K562 (cell line): ENCODE results near the gene B9D2. TPM values are rescaled to one million over a fixed set of nuclear protein-coding genes. Genes with fewer than 3 reads are reported as not detected.
A peak's percentile ranks its signal among the peaks of the same experiment; 100 is the strongest.

Experiments used
- ARNT ChIP-seq, 2 experiments: fragments of 450-650 bp; IDR thresholded peaks; 2 replicates each; pipeline ENCODE4 v1.6.1; 2016; ENCODE audit warnings: mild to moderate bottlenecking in 1 of 2
- DPF2 ChIP-seq: fragments of 450-650 bp; IDR thresholded peaks from 2 replicates; pipeline ENCODE4 v1.6.1; 2016
- LEF1 ChIP-seq: fragments of 450-650 bp; IDR thresholded peaks from 2 replicates; pipeline ENCODE4 v1.6.1; 2016; ENCODE audit warnings: mild to moderate bottlenecking
- MCM3 ChIP-seq: fragments of 450-650 bp; IDR thresholded peaks from 2 replicates; pipeline ENCODE4 v1.6.1; 2016
- PHTF2 ChIP-seq: fragments of 250-450 bp; sonication (Bioruptor Pico); IDR thresholded peaks from 2 replicates; pipeline ENCODE4 v1.5.0; 2021; ENCODE audit warnings: mild to moderate bottlenecking
- RHOXF2B ChIP-seq: fragments of 250-450 bp; sonication (Bioruptor Pico); conservative IDR thresholded peaks from 2 replicates; pipeline ENCODE4 v1.5.1; 2021
- TCF7 ChIP-seq: sonication (generic); IDR thresholded peaks from 2 replicates; pipeline ENCODE4 v1.6.1; 2016; ENCODE audit warnings: antibody characterized with exemption, borderline replicate concordance
- TCF7L2 ChIP-seq: fragments of 150-350 bp; IDR thresholded peaks from 2 replicates; pipeline ENCODE4 v1.6.1; 2016; ENCODE audit warnings: low read depth, mild to moderate bottlenecking, low read length, moderate library complexity
- TEAD4 ChIP-seq, 2 experiments: sonication (generic) in 1 of 2; formaldehyde crosslinking in 1 of 2; IDR thresholded peaks; 2 replicates each; pipeline versions ENCODE4 v1.6.1 to v1.8.0; 2012 to 2022; ENCODE audit warnings: borderline replicate concordance in 1 of 2, inconsistent platforms in 1 of 2, low read length in 1 of 2, mild to moderate bottlenecking in 1 of 2, missing genetic modification reagents in 1 of 2
- TRIM24 ChIP-seq, 2 experiments: fragments of 450-650 bp; IDR thresholded peaks; 2 replicates each; pipeline ENCODE4 v1.6.1; 2016
- ZKSCAN1 ChIP-seq: fragments of 150-350 bp; IDR thresholded peaks from 2 replicates; pipeline ENCODE4 v1.6.1; 2016; ENCODE audit warnings: low read depth, low read length
- ZNF79 ChIP-seq: fragments of 250-450 bp; sonication (Bioruptor Pico); IDR thresholded peaks from 2 replicates; pipeline ENCODE4 v1.4.0; 2020; ENCODE audit warnings: low read depth, mild to moderate bottlenecking, moderate library complexity
- polyA plus RNA-seq, 8 experiments: library from polyadenylated mRNA; depleted of rRNA in 4 of 8; stranded (reverse) in 5 of 8; unstranded in 3 of 8; fragments of >200 nt; fragmentation: Nextera tagmentation in 2 of 8; fragmentation: Illumina TruSeq in 1 of 8; extraction: Ambion mirVana in 2 of 8; extraction: Trizol in 1 of 8; gene quantifications; 2 replicates each; pipeline versions ENCODE4 v1.2.1 to v1.2.3, GENCODE V29; 2011 to 2014; ENCODE audit warnings: inconsistent platforms in 1 of 8, missing spikeins in 1 of 8
- total RNA-seq, 7 experiments: library from RNA; depleted of rRNA in 6 of 7; stranded (reverse); fragments of >200 nt in 6 of 7; fragmentation: Illumina TruSeq in 2 of 7; extraction: Trizol in 2 of 7; gene quantifications; 2 replicates each; pipeline versions ENCODE4 v1.2.1 to v1.2.3, GENCODE V29; 2011 to 2021; ENCODE audit warnings: low replicate concordance in 1 of 7
- TF ChIP-seq, protein P1 (sequence below): fragments of 250-450 bp; sonication (Bioruptor Pico); IDR thresholded peaks from 2 replicates; pipeline ENCODE4 v1.4.0; 2020; ENCODE audit warnings: mild to moderate bottlenecking, moderate library complexity
- TF ChIP-seq, protein P2 (sequence below): conservative IDR thresholded peaks from 2 replicates; pipeline ENCODE4 v1.6.1; 2011; ENCODE audit warnings: low read depth, mild to moderate bottlenecking, low read length; ENCODE audit not compliant: control insufficient read depth
- TF ChIP-seq, protein P3 (sequence below): fragments of 250-450 bp; sonication (Bioruptor Pico); IDR thresholded peaks from 2 replicates; pipeline ENCODE4 v1.9.0; 2021; ENCODE audit warnings: mild to moderate bottlenecking, inconsistent platforms
- TF ChIP-seq, protein P4 (sequence below): sonication (generic); formaldehyde crosslinking; IDR thresholded peaks from 2 replicates; pipeline ENCODE4 v1.8.0; 2022; ENCODE audit warnings: mild to moderate bottlenecking, missing genetic modification reagents
- TF ChIP-seq, protein P5 (sequence below): sonication (generic); formaldehyde crosslinking; IDR thresholded peaks from 2 replicates; pipeline ENCODE4 v1.8.0; 2022; ENCODE audit warnings: missing genetic modification reagents, mild to moderate bottlenecking, borderline replicate concordance

Gene B9D2
- total and polyA plus RNA-seq, 9 of the 15 experiments (the other 6 are each of a cell fraction or from before 2014, with no cell fraction given) = 0.83 to 6.9 (median 2.8) TPM

DNA sequence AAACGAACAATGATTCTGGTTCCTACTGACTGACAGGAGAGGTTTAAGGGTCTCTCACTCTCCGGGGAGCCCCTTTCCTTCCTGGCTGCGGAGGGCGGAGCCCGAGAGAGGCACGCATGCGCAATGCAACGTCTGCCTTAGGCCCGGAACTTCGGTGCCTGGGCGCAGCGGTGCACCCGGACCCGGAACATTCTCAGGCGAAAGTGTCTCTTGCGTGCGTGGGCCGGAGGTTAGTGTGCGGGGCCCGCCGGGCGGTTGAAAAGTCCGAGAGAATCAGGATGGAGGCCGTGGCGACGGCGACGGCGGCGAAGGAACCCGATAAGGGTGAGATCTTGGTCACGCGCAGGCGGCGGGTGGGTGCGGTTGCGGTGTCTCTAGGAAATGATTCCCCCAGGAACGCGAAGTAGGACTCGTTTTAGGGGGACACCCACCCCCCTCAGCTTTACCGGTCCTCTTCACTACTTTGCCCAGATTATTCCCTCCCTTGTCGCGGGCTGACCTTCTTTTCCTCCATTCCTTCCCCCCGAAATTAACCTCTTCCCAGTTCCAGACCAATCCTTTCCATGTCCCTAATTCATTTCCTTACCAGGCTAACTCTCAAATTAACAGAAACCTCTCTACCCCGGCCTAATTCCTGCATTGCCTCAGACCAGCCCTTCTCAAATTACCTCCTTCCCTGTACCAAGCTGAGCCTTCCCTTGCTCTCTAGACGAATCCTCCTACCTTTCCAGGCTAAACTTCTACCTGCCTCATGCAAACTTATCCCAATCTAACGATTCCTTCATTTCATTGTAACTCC lies 53.7 kb downstream of the B9D2 start, which contains the start of gene CCDC97 (continued):
- TF ChIP-seq TEAD4 (IDR thresholded peaks at IDR 0.05; ENCODE audit: low read length) (no peak; the same call in 1 of the 2 replicates), TEAD4 (CRISPR knock-in tag; IDR thresholded peaks at IDR 0.05; ENCODE audit: borderline replicate concordance) (no peak), TCF7L2 (no peak), PHTF2 (CRISPR knock-in tag) (no peak), TCF7 (peak; percentile 36; the same call in 1 of the 2 replicates), RHOXF2B (CRISPR knock-in tag) (no peak), MCM3 (no peak), DPF2 (peak; percentile 64), ZKSCAN1 (peak; percentile 69), LEF1 (0 out of 2 replicates have a peak, but pooled peaks have one; percentile 29), ARNT (IDR thresholded peaks at IDR 0.05) (peak in 1 of 2 experiments; percentile 65), ZNF79 (no peak), TRIM24 (IDR thresholded peaks at IDR 0.05) (peak; percentile 39 to 100; a peak in 3 of 4 replicates)
- TF ChIP-seq, protein P1, sequence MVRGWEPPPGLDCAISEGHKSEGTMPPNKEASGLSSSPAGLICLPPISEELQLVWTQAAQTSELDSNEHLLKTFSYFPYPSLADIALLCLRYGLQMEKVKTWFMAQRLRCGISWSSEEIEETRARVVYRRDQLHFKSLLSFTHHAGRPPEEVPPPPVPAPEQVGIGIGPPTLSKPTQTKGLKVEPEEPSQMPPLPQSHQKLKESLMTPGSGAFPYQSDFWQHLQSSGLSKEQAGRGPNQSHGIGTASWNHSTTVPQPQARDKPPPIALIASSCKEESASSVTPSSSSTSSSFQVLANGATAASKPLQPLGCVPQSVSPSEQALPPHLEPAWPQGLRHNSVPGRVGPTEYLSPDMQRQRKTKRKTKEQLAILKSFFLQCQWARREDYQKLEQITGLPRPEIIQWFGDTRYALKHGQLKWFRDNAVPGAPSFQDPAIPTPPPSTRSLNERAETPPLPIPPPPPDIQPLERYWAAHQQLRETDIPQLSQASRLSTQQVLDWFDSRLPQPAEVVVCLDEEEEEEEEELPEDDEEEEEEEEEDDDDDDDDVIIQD (CRISPR knock-in tag) = no peak
- TF ChIP-seq, protein P2, sequence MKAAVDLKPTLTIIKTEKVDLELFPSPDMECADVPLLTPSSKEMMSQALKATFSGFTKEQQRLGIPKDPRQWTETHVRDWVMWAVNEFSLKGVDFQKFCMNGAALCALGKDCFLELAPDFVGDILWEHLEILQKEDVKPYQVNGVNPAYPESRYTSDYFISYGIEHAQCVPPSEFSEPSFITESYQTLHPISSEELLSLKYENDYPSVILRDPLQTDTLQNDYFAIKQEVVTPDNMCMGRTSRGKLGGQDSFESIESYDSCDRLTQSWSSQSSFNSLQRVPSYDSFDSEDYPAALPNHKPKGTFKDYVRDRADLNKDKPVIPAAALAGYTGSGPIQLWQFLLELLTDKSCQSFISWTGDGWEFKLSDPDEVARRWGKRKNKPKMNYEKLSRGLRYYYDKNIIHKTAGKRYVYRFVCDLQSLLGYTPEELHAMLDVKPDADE = peak; percentile 79
- TF ChIP-seq, protein P3, sequence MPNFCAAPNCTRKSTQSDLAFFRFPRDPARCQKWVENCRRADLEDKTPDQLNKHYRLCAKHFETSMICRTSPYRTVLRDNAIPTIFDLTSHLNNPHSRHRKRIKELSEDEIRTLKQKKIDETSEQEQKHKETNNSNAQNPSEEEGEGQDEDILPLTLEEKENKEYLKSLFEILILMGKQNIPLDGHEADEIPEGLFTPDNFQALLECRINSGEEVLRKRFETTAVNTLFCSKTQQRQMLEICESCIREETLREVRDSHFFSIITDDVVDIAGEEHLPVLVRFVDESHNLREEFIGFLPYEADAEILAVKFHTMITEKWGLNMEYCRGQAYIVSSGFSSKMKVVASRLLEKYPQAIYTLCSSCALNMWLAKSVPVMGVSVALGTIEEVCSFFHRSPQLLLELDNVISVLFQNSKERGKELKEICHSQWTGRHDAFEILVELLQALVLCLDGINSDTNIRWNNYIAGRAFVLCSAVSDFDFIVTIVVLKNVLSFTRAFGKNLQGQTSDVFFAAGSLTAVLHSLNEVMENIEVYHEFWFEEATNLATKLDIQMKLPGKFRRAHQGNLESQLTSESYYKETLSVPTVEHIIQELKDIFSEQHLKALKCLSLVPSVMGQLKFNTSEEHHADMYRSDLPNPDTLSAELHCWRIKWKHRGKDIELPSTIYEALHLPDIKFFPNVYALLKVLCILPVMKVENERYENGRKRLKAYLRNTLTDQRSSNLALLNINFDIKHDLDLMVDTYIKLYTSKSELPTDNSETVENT (CRISPR knock-in tag) = peak; percentile 54; the same call in 1 of the 2 replicates
- TF ChIP-seq, protein P4, sequence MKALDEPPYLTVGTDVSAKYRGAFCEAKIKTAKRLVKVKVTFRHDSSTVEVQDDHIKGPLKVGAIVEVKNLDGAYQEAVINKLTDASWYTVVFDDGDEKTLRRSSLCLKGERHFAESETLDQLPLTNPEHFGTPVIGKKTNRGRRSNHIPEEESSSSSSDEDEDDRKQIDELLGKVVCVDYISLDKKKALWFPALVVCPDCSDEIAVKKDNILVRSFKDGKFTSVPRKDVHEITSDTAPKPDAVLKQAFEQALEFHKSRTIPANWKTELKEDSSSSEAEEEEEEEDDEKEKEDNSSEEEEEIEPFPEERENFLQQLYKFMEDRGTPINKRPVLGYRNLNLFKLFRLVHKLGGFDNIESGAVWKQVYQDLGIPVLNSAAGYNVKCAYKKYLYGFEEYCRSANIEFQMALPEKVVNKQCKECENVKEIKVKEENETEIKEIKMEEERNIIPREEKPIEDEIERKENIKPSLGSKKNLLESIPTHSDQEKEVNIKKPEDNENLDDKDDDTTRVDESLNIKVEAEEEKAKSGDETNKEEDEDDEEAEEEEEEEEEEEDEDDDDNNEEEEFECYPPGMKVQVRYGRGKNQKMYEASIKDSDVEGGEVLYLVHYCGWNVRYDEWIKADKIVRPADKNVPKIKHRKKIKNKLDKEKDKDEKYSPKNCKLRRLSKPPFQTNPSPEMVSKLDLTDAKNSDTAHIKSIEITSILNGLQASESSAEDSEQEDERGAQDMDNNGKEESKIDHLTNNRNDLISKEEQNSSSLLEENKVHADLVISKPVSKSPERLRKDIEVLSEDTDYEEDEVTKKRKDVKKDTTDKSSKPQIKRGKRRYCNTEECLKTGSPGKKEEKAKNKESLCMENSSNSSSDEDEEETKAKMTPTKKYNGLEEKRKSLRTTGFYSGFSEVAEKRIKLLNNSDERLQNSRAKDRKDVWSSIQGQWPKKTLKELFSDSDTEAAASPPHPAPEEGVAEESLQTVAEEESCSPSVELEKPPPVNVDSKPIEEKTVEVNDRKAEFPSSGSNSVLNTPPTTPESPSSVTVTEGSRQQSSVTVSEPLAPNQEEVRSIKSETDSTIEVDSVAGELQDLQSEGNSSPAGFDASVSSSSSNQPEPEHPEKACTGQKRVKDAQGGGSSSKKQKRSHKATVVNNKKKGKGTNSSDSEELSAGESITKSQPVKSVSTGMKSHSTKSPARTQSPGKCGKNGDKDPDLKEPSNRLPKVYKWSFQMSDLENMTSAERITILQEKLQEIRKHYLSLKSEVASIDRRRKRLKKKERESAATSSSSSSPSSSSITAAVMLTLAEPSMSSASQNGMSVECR (CRISPR knock-in tag) = peak; percentile 88
- TF ChIP-seq, protein P5, sequence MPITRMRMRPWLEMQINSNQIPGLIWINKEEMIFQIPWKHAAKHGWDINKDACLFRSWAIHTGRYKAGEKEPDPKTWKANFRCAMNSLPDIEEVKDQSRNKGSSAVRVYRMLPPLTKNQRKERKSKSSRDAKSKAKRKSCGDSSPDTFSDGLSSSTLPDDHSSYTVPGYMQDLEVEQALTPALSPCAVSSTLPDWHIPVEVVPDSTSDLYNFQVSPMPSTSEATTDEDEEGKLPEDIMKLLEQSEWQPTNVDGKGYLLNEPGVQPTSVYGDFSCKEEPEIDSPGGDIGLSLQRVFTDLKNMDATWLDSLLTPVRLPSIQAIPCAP (CRISPR knock-in tag) = no peak
